ENCODE data around the gene NOP16.

DNA sequence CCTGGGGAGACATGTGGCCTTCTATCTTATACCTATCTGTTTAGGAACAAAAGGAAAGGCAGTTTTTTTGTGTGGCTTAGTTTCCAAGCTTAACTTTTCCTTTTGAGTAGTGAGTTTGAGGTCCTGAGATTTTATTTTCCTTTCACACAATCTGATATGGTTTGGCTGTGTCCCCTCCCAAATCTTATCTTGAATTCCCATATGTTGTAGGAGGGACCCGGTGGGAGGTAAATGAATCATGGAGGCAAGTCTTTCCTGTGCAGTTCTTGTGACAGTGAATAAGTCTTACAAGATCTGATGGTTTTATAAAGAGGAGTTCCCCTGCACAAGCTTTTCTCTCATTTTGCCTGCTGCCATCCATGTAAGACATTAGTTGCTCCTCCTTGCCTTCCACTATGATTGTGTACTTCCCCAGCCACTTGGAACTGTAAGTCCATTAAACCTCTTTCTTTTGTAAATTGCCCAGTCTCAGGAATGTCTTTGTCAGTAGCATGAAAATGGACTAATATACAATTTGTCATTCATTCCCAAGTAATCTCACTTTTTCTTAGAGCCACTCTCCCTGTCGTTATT is 32.7 kb upstream of the NOP16 start:
- TF ChIP-seq, protein P1, sequence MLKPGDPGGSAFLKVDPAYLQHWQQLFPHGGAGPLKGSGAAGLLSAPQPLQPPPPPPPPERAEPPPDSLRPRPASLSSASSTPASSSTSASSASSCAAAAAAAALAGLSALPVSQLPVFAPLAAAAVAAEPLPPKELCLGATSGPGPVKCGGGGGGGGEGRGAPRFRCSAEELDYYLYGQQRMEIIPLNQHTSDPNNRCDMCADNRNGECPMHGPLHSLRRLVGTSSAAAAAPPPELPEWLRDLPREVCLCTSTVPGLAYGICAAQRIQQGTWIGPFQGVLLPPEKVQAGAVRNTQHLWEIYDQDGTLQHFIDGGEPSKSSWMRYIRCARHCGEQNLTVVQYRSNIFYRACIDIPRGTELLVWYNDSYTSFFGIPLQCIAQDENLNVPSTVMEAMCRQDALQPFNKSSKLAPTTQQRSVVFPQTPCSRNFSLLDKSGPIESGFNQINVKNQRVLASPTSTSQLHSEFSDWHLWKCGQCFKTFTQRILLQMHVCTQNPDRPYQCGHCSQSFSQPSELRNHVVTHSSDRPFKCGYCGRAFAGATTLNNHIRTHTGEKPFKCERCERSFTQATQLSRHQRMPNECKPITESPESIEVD (tag by site-specific recombination; IDR thresholded peaks at IDR 0.05): no peak
- TF ChIP-seq, protein P2, sequence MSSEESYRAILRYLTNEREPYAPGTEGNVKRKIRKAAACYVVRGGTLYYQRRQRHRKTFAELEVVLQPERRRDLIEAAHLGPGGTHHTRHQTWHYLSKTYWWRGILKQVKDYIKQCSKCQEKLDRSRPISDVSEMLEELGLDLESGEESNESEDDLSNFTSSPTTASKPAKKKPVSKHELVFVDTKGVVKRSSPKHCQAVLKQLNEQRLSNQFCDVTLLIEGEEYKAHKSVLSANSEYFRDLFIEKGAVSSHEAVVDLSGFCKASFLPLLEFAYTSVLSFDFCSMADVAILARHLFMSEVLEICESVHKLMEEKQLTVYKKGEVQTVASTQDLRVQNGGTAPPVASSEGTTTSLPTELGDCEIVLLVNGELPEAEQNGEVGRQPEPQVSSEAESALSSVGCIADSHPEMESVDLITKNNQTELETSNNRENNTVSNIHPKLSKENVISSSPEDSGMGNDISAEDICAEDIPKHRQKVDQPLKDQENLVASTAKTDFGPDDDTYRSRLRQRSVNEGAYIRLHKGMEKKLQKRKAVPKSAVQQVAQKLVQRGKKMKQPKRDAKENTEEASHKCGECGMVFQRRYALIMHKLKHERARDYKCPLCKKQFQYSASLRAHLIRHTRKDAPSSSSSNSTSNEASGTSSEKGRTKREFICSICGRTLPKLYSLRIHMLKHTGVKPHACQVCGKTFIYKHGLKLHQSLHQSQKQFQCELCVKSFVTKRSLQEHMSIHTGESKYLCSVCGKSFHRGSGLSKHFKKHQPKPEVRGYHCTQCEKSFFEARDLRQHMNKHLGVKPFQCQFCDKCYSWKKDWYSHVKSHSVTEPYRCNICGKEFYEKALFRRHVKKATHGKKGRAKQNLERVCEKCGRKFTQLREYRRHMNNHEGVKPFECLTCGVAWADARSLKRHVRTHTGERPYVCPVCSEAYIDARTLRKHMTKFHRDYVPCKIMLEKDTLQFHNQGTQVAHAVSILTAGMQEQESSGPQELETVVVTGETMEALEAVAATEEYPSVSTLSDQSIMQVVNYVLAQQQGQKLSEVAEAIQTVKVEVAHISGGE (tag by site-specific recombination; conservative IDR thresholded peaks at IDR 0.05; ENCODE audit: low read depth): no peak

Measured in HEK293 (cell line).